Stimulated activated CD4-positive, alpha-beta T cell treated with anti-CD3 and anti-CD28 coated beads, Interleukin-2, amount 100 ng/mL, for 4 hours (primary cell): Measurements from ENCODE around the gene CDK2AP2.
"Not testable (repeated sequence)": the region's sequence is repeated elsewhere in the genome, so short reads cannot be mapped to it uniquely, and the experiment has no call there.

Source experiments
- DNase-seq: peaks from one replicate; pipeline ENCODE4 v3.0.0-alpha.2; 2020; ENCODE audit warnings: low read depth

The CDK2AP2 gene

GRCh38 chr11:67523556-67524479 is 15.9 kb upstream of the CDK2AP2 start:
- DNase-seq = no peak

- no peak for DNase-seq
These were observed 15.0 kb upstream of the CDK2AP2 start, which contains the start of gene CABP2 for GRCh38 chr11:67522844-67523555. Gene CABP2, minus strand, starts transcription at chr11:67523446. Its CDS starts 120 bp downstream, at chr11:67523326.

- DNase-seq = no peak
These were observed 14.4 kb upstream of the CDK2AP2 start for GRCh38 chr11:67522338-67522737.

GRCh38 chr11:67521924-67522323 is 14.0 kb upstream of the CDK2AP2 start:
- DNase-seq = no peak

- DNase-seq = no peak
These were observed 13.2 kb upstream of the CDK2AP2 start for GRCh38 chr11:67520856-67521824.

- no peak for DNase-seq
These were observed 11.8 kb upstream of the CDK2AP2 start for GRCh38 chr11:67519726-67520125.

GRCh38 chr11:67517784-67518552 is 10.0 kb upstream of the CDK2AP2 start:
- DNase-seq = no peak

GRCh38 chr11:67516806-67517205 is 8.8 kb upstream of the CDK2AP2 start:
- DNase-seq = no peak

GRCh38 chr11:67514116-67514515 is 6.2 kb upstream of the CDK2AP2 start:
- DNase-seq = no peak

GRCh38 chr11:67511558-67511957 is 3.6 kb upstream of the CDK2AP2 start:
- DNase-seq = not testable (repeated sequence)

GRCh38 chr11:67510023-67510345 is 2.0 kb upstream of the CDK2AP2 start:
- no peak for DNase-seq

GRCh38 chr11:67508486-67509121 is 642 bp upstream of the CDK2AP2 start:
- peak; percentile 98 for DNase-seq

- DNase-seq = no peak
These were observed 609 bp downstream of the CDK2AP2 start for GRCh38 chr11:67507242-67507863.

GRCh38 chr11:67506426-67507051 is 1.4 kb downstream of the CDK2AP2 start:
- DNase-seq = no peak

GRCh38 chr11:67505605-67506396 is 2.2 kb downstream of the CDK2AP2 start:
- peak; percentile 82 for DNase-seq

GRCh38 chr11:67504950-67505581 is 2.9 kb downstream of the CDK2AP2 start, which contains the start of gene PITPNM1:
Gene PITPNM1, minus strand, starts transcription at chr11:67505363. Its CDS starts 1,183 bp downstream, at chr11:67504180.
- peak; percentile 52 for DNase-seq

GRCh38 chr11:67504005-67504949 is 3.7 kb downstream of the CDK2AP2 start:
- DNase-seq = no peak
